SK-N-SH treated with all-trans-retinoic acid at 6 μM for 48 hours (cell line): ENCODE results near the gene HOXA6.

Experiments
- ATAC-seq: fragments of 200-7000 bp; cut with Tn5 transposase; 3 replicates; pipeline ENCODE4 v1.9.1; 2020; ENCODE audit warnings: mild to moderate bottlenecking, moderate library complexity
- ARNTL ChIP-seq: fragments of 450-650 bp; formaldehyde crosslinking; IDR thresholded peaks from 2 replicates; pipeline ENCODE4 v1.5.0; 2020; ENCODE audit warnings: low read depth, mild to moderate bottlenecking, moderate library complexity, borderline replicate concordance
- CSDC2 ChIP-seq: fragments of 250-450 bp; sonication (Bioruptor Pico); IDR thresholded peaks from 2 replicates; pipeline ENCODE4 v1.5.0; 2020; ENCODE audit warnings: mild to moderate bottlenecking, moderate library complexity
- GLIS3 ChIP-seq: fragments of 250-450 bp; sonication (Bioruptor Pico); IDR thresholded peaks from 2 replicates; pipeline ENCODE4 v1.5.0; 2020; ENCODE audit warnings: mild to moderate bottlenecking, moderate library complexity
- ISL1 ChIP-seq: fragments of 250-450 bp; sonication (Bioruptor Pico); IDR thresholded peaks from 2 replicates; pipeline ENCODE4 v2.1.2; 2022; ENCODE audit warnings: mild to moderate bottlenecking, moderate library complexity
- OSR1 ChIP-seq: fragments of 250-450 bp; sonication (Bioruptor Pico); IDR thresholded peaks from 2 replicates; pipeline ENCODE4 v1.8.0; 2022; ENCODE audit warnings: moderate library complexity, mild to moderate bottlenecking, inconsistent platforms
- PATZ1 ChIP-seq: fragments of 250-450 bp; sonication (Bioruptor Pico); IDR thresholded peaks from 2 replicates; pipeline ENCODE4 v1.8.0; 2020; ENCODE audit warnings: mild to moderate bottlenecking, moderate library complexity, borderline replicate concordance
- POU6F1 ChIP-seq: fragments of 250-450 bp; sonication (Bioruptor Pico); IDR thresholded peaks from 2 replicates; pipeline ENCODE4 v1.8.0; 2021; ENCODE audit warnings: low read depth, mild to moderate bottlenecking, moderate library complexity, borderline replicate concordance
- PPARA ChIP-seq: fragments of 250-450 bp; sonication (Bioruptor Pico); IDR thresholded peaks from 2 replicates; pipeline ENCODE4 v1.5.0; 2020; ENCODE audit warnings: mild to moderate bottlenecking, borderline replicate concordance
- RARB ChIP-seq: fragments of 250-450 bp; sonication (Bioruptor Pico); IDR thresholded peaks from 2 replicates; pipeline ENCODE4 v1.8.0; 2021; ENCODE audit warnings: mild to moderate bottlenecking, moderate library complexity
- SNAI2 ChIP-seq: fragments of 250-450 bp; sonication (Bioruptor Pico); IDR thresholded peaks from 2 replicates; pipeline ENCODE4 v1.5.0; 2020; ENCODE audit warnings: mild to moderate bottlenecking, moderate library complexity
- TCF4 ChIP-seq: fragments of 250-450 bp; sonication (Bioruptor Pico); IDR thresholded peaks from 2 replicates; pipeline ENCODE4 v1.8.0; 2021; ENCODE audit warnings: mild to moderate bottlenecking, moderate library complexity, borderline replicate concordance
- TOX ChIP-seq: fragments of 250-450 bp; sonication (Bioruptor Pico); IDR thresholded peaks from 2 replicates; pipeline ENCODE4 v1.8.0; 2021; ENCODE audit warnings: mild to moderate bottlenecking, moderate library complexity, borderline replicate concordance
- ZC3H10 ChIP-seq: fragments of 250-450 bp; sonication (Bioruptor Pico); IDR thresholded peaks from 2 replicates; pipeline ENCODE4 v1.5.1; 2021; ENCODE audit warnings: mild to moderate bottlenecking, moderate library complexity
- ZFP3 ChIP-seq: fragments of 250-450 bp; sonication (Bioruptor Pico); IDR thresholded peaks from 2 replicates; pipeline ENCODE4 v1.5.0; 2020; ENCODE audit warnings: mild to moderate bottlenecking, moderate library complexity
- ZFP30 ChIP-seq: fragments of 450-650 bp; formaldehyde crosslinking; IDR thresholded peaks from 2 replicates; pipeline ENCODE4 v1.5.0; 2022; ENCODE audit warnings: mild to moderate bottlenecking, moderate library complexity
- ZNF70 ChIP-seq: fragments of 450-650 bp; formaldehyde crosslinking; IDR thresholded peaks from 2 replicates; pipeline ENCODE4 v1.5.0; 2020; ENCODE audit warnings: mild to moderate bottlenecking, moderate library complexity
- ZNF8 ChIP-seq: fragments of 450-650 bp; formaldehyde crosslinking; IDR thresholded peaks from 2 replicates; pipeline ENCODE4 v1.5.0; 2020; ENCODE audit warnings: mild to moderate bottlenecking, moderate library complexity
- TF ChIP-seq, protein P1 (sequence below): fragments of 250-450 bp; sonication (Bioruptor Pico); IDR thresholded peaks from 2 replicates; pipeline ENCODE4 v1.5.1; 2021; ENCODE audit warnings: mild to moderate bottlenecking, moderate library complexity
- TF ChIP-seq, protein P2 (sequence below): fragments of 250-450 bp; sonication (Bioruptor Pico); IDR thresholded peaks from 2 replicates; pipeline ENCODE4 v1.5.0; 2020; ENCODE audit warnings: mild to moderate bottlenecking, moderate library complexity
- TF ChIP-seq, protein P3 (sequence below): fragments of 250-450 bp; sonication (Bioruptor Pico); IDR thresholded peaks from 2 replicates; pipeline ENCODE4 v1.5.1; 2020; ENCODE audit warnings: low read depth, mild to moderate bottlenecking, moderate library complexity

The HOXA6 gene

GRCh38 chr7:27155816-27156507, 8.4 kb upstream of the HOXA6 start:
- no peak for ATAC-seq
- TF ChIP-seq GLIS3 (CRISPR knock-in tag) (no peak), ZFP30 (no peak), RARB (CRISPR knock-in tag) (no peak)
- TF ChIP-seq, protein P1, sequence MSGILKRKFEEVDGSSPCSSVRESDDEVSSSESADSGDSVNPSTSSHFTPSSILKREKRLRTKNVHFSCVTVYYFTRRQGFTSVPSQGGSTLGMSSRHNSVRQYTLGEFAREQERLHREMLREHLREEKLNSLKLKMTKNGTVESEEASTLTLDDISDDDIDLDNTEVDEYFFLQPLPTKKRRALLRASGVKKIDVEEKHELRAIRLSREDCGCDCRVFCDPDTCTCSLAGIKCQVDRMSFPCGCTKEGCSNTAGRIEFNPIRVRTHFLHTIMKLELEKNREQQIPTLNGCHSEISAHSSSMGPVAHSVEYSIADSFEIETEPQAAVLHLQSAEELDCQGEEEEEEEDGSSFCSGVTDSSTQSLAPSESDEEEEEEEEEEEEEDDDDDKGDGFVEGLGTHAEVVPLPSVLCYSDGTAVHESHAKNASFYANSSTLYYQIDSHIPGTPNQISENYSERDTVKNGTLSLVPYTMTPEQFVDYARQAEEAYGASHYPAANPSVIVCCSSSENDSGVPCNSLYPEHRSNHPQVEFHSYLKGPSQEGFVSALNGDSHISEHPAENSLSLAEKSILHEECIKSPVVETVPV: no peak
- TF ChIP-seq, all 23 proteins: peak for 0

- TF ChIP-seq ZFP3 (CRISPR knock-in tag) (no peak), PPARA (CRISPR knock-in tag) (no peak), ZNF8 (CRISPR knock-in tag) (no peak), TCF4 (CRISPR knock-in tag) (no peak), ZFP30 (no peak), POU6F1 (CRISPR knock-in tag) (no peak), CSDC2 (no peak), ARNTL (CRISPR knock-in tag) (no peak), ISL1 (CRISPR knock-in tag) (no peak), PATZ1 (CRISPR knock-in tag) (no peak), OSR1 (CRISPR knock-in tag) (no peak), GLIS3 (CRISPR knock-in tag) (no peak), SNAI2 (CRISPR knock-in tag) (no peak), ZNF70 (CRISPR knock-in tag) (no peak), ZC3H10 (CRISPR knock-in tag) (no peak), TOX (no peak)
- TF ChIP-seq, protein P2, sequence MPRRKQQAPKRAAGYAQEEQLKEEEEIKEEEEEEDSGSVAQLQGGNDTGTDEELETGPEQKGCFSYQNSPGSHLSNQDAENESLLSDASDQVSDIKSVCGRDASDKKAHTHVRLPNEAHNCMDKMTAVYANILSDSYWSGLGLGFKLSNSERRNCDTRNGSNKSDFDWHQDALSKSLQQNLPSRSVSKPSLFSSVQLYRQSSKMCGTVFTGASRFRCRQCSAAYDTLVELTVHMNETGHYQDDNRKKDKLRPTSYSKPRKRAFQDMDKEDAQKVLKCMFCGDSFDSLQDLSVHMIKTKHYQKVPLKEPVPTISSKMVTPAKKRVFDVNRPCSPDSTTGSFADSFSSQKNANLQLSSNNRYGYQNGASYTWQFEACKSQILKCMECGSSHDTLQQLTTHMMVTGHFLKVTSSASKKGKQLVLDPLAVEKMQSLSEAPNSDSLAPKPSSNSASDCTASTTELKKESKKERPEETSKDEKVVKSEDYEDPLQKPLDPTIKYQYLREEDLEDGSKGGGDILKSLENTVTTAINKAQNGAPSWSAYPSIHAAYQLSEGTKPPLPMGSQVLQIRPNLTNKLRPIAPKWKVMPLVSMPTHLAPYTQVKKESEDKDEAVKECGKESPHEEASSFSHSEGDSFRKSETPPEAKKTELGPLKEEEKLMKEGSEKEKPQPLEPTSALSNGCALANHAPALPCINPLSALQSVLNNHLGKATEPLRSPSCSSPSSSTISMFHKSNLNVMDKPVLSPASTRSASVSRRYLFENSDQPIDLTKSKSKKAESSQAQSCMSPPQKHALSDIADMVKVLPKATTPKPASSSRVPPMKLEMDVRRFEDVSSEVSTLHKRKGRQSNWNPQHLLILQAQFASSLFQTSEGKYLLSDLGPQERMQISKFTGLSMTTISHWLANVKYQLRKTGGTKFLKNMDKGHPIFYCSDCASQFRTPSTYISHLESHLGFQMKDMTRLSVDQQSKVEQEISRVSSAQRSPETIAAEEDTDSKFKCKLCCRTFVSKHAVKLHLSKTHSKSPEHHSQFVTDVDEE (CRISPR knock-in tag): no peak
- TF ChIP-seq, protein P3, sequence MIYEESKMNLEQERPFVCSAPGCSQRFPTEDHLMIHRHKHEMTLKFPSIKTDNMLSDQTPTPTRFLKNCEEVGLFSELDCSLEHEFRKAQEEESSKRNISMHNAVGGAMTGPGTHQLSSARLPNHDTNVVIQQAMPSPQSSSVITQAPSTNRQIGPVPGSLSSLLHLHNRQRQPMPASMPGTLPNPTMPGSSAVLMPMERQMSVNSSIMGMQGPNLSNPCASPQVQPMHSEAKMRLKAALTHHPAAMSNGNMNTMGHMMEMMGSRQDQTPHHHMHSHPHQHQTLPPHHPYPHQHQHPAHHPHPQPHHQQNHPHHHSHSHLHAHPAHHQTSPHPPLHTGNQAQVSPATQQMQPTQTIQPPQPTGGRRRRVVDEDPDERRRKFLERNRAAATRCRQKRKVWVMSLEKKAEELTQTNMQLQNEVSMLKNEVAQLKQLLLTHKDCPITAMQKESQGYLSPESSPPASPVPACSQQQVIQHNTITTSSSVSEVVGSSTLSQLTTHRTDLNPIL: no peak
- TF ChIP-seq, protein P1: no peak
- no peak for ATAC-seq
Observed at GRCh38 chr7:27154901-27155815, 7.6 kb upstream of the HOXA6 start.
